HG03039 (cell line): ENCODE data around the gene MRPL55.

Experiments
- ATAC-seq: cut with Tn5 transposase; IDR thresholded peaks from one replicate; pipeline ENCODE4 v1.9.1; 2021; ENCODE audit warnings: mild to moderate bottlenecking, moderate library complexity; ENCODE audit not compliant: unreplicated experiment

MRPL55 gene

GRCh38 chr1:228060458-228061190 lies 48.5 kb downstream of the MRPL55 start:
- no peak for ATAC-seq

GRCh38 chr1:228059634-228060457 lies 49.3 kb downstream of the MRPL55 start:
- ATAC-seq = no peak

GRCh38 chr1:228058949-228059633 lies 50.0 kb downstream of the MRPL55 start:
- no peak for ATAC-seq

GRCh38 chr1:228058172-228058948 lies 50.7 kb downstream of the MRPL55 start:
- ATAC-seq = no peak
